RWPE2 (cell line): ENCODE results near the gene MYO3B.

Experiments
- ATAC-seq: fragments of 200-7000 bp; cut with Tn5 transposase; 3 replicates; pipeline ENCODE4 v1.9.1; 2021; ENCODE audit warnings: low read depth
- DNase-seq: peaks from one replicate; pipeline ENCODE4 v3.0.0-alpha.2; 2020; ENCODE audit warnings: low spot score
- H3K27ac ChIP-seq: fragments of 450-650 bp; 2 replicates; pipeline ENCODE4 v1.5.1; 2017; ENCODE audit warnings: mild to moderate bottlenecking; ENCODE audit not compliant: poor library complexity, severe bottlenecking
- H3K27me3 ChIP-seq: fragments of 250-450 bp; sonication (Bioruptor Pico); 2 replicates; pipeline ENCODE4 v1.5.1; 2021; ENCODE audit warnings: mild to moderate bottlenecking, moderate library complexity; ENCODE audit not compliant: insufficient read depth, poor library complexity, severe bottlenecking
- H3K36me3 ChIP-seq: fragments of 250-450 bp; sonication (Bioruptor Pico); 2 replicates; pipeline ENCODE4 v1.5.1; 2020; ENCODE audit warnings: low read depth, mild to moderate bottlenecking, moderate library complexity
- H3K4me1 ChIP-seq: fragments of 250-450 bp; sonication (Bioruptor Pico); 2 replicates; pipeline ENCODE4 v1.5.1; 2021; ENCODE audit warnings: mild to moderate bottlenecking, moderate library complexity; ENCODE audit not compliant: insufficient read depth, poor library complexity, severe bottlenecking
- H3K4me3 ChIP-seq: fragments of 250-450 bp; sonication (Bioruptor Pico); 2 replicates; pipeline ENCODE4 v1.5.1; 2021; ENCODE audit warnings: mild to moderate bottlenecking, moderate library complexity; ENCODE audit not compliant: severe bottlenecking
- H3K9me3 ChIP-seq: fragments of 250-450 bp; sonication (Bioruptor Pico); 2 replicates; pipeline ENCODE4 v1.5.1; 2021; ENCODE audit warnings: mild to moderate bottlenecking, moderate library complexity; ENCODE audit not compliant: severe bottlenecking
- CTCF ChIP-seq: fragments of 450-650 bp; IDR thresholded peaks from one replicate; pipeline ENCODE4 v1.5.1; 2017; ENCODE audit warnings: mild to moderate bottlenecking, moderate library complexity; ENCODE audit not compliant: poor library complexity, severe bottlenecking

MYO3B gene

GRCh38 chr2:170409164-170409535, 231.2 kb downstream of the MYO3B start:
- peak; percentile 89 for TF ChIP-seq CTCF

GRCh38 chr2:170411660-170412059, 233.7 kb downstream of the MYO3B start:
- H3K27ac ChIP-seq: no peak overlapping the region
- no peaks in the 10 kb centered on the region for H3K36me3 ChIP-seq
- no peak for DNase-seq
- no peaks in the 10 kb centered on the region for H3K27me3 ChIP-seq
- TF ChIP-seq CTCF: no peak
- no peak for ATAC-seq
- H3K4me1 ChIP-seq: no peaks in the 10 kb centered on the region
- no peak overlapping the region for H3K4me3 ChIP-seq
- H3K9me3 ChIP-seq: no peaks in the 10 kb centered on the region

More at GRCh38 chr2:170409164-170409535, 231.2 kb downstream of the MYO3B start:
- no peaks in the 10 kb centered on the region for H3K4me1 ChIP-seq
- DNase-seq (no peak), ATAC-seq (no peak)
- H3K9me3 ChIP-seq: no peaks in the 10 kb centered on the region
- no peak overlapping the region for H3K27ac ChIP-seq
- no peaks in the 10 kb centered on the region for H3K27me3 ChIP-seq
- no peaks in the 10 kb centered on the region for H3K36me3 ChIP-seq
- no peak overlapping the region for H3K4me3 ChIP-seq

GRCh38 chr2:170420961-170421687, 243.2 kb downstream of the MYO3B start:
- Histone ChIP-seq H3K36me3 (no peaks in the 10 kb centered on the region), H3K4me3 (no peak overlapping the region), H3K27me3 (no peaks in the 10 kb centered on the region), H3K4me1 (no peaks in the 10 kb centered on the region), H3K9me3 (no peaks in the 10 kb centered on the region), H3K27ac (no peak overlapping the region)
- no peak for DNase-seq
- TF ChIP-seq CTCF: no peak
- 0 out of 3 replicates have a peak, but pooled peaks have one; percentile 19 for ATAC-seq

- no peaks in the 10 kb centered on the region for H3K36me3 ChIP-seq
- H3K9me3 ChIP-seq: no peaks in the 10 kb centered on the region
- DNase-seq (no peak), ATAC-seq (no peak)
- no peaks in the 10 kb centered on the region for H3K27me3 ChIP-seq
- no peak overlapping the region for H3K4me3 ChIP-seq
- no peak overlapping the region for H3K27ac ChIP-seq
- no peaks in the 10 kb centered on the region for H3K4me1 ChIP-seq
- no peak for TF ChIP-seq CTCF
Measured at GRCh38 chr2:170423919-170424318, 246.0 kb downstream of the MYO3B start.

GRCh38 chr2:170425281-170425751, 247.4 kb downstream of the MYO3B start:
- Histone ChIP-seq H3K27me3 (no peaks in the 10 kb centered on the region), H3K4me3 (no peak overlapping the region), H3K36me3 (no peaks in the 10 kb centered on the region), H3K9me3 (no peaks in the 10 kb centered on the region), H3K4me1 (no peaks in the 10 kb centered on the region), H3K27ac (no peak overlapping the region)
- ATAC-seq (peak; percentile 70), DNase-seq (no peak)
- no peak for TF ChIP-seq CTCF
